Mesenteric fat pad (tissue), 1 donor: ENCODE measurements around the gene REPS1. TPM values are rescaled to one million over a fixed set of nuclear protein-coding genes. Genes with fewer than 3 reads are reported as not detected.

Experiments used
- DNase-seq: peaks from one replicate; pipeline ENCODE4 v3.0.0-alpha.2; 2020; ENCODE audit warnings: low spot score
- total RNA-seq: library from RNA; stranded (reverse); fragmentation: NEBNext Ultra II Directional; extraction: Animal tissue kit (Norgen Biotek cat#: 25700); gene quantifications from one replicate; pipeline ENCODE4 v1.2.1, GENCODE V29; 2021
- donor health status: DM: yes; HTN: yes; CAD: no.

REPS1 gene
- total RNA-seq, 1 donor from 2014 or later = 34.5 TPM

GRCh38 chr6:138863321-138863720 is 124.7 kb downstream of the REPS1 start:
- no peak for DNase-seq

- DNase-seq = no peak
These were observed 125.6 kb downstream of the REPS1 start for GRCh38 chr6:138862456-138862855.

- no peak for DNase-seq
These were observed 130.3 kb downstream of the REPS1 start for GRCh38 chr6:138857775-138858174.

- no peak for DNase-seq
These were observed 131.4 kb downstream of the REPS1 start for GRCh38 chr6:138856654-138857053.

Other genes with a start within 250 kb of the REPS1 start
- 9.1 TPM for gene CCDC28A, start 214.5 kb downstream of the REPS1 start, total RNA-seq
- gene ECT2L, start 192.2 kb downstream of the REPS1 start, total RNA-seq = not detected
- 23.8 TPM for gene ABRACL, start 40.5 kb upstream of the REPS1 start, total RNA-seq
- 33.6 TPM for gene HECA, start 146.8 kb upstream of the REPS1 start, total RNA-seq